Measurements from ENCODE around the gene MTERF2. TPM values are rescaled to one million over a fixed set of nuclear protein-coding genes. Genes with fewer than 3 reads are reported as not detected.

Gene MTERF2
- total and polyA plus RNA-seq, 2 of the 13 experiments (the other 11 are each of a cell fraction or from before 2014, with no cell fraction given), result 8.0 to 11.6 TPM

GRCh38 chr12:106986625-106987389 is at the start of gene MTERF2 (continued):
- TF ChIP-seq ZNF142 (CRISPR knock-in tag; IDR thresholded peaks at IDR 0.05) (0 out of 2 replicates have a peak, but pooled peaks have one; percentile 47), SMARCE1 (IDR thresholded peaks at IDR 0.05; ENCODE audit: borderline replicate concordance) (no peak), PHF21A (CRISPR knock-in tag; IDR thresholded peaks at IDR 0.05) (peak; percentile 66), MYC (CRISPR knock-in tag; IDR thresholded peaks at IDR 0.05; ENCODE audit: borderline replicate concordance) (peak; percentile 82), RFXANK (CRISPR knock-in tag; IDR thresholded peaks at IDR 0.05) (no peak), ZNF234 (CRISPR knock-in tag; conservative IDR thresholded peaks at IDR 0.05) (no peak), ZNF547 (CRISPR knock-in tag; IDR thresholded peaks at IDR 0.05) (no peak), SIN3A (IDR thresholded peaks at IDR 0.05; ENCODE audit: borderline replicate concordance, low read depth, low read length) (0 out of 2 replicates have a peak, but pooled peaks have one; percentile 16), ZBTB3 (CRISPR knock-in tag; IDR thresholded peaks at IDR 0.05; ENCODE audit: borderline replicate concordance, low read depth) (no peak), RCOR2 (CRISPR knock-in tag; IDR thresholded peaks at IDR 0.05) (no peak), JARID2 (CRISPR knock-in tag; IDR thresholded peaks at IDR 0.05; ENCODE audit: insufficient replicate concordance) (no peak), BRCA1 (CRISPR knock-in tag; IDR thresholded peaks at IDR 0.05) (peak; percentile 59; the same call in 1 of the 2 replicates), MED1 (CRISPR knock-in tag; IDR thresholded peaks at IDR 0.05) (peak; percentile 54; the same call in 1 of the 2 replicates), KAT7 (CRISPR knock-in tag; IDR thresholded peaks at IDR 0.05; ENCODE audit: borderline replicate concordance) (peak; percentile 77; the same call in 1 of the 2 replicates), POLR2G (IDR thresholded peaks at IDR 0.05; ENCODE audit: low read depth, low read length) (peak; percentile 82), HNF1B (CRISPR knock-in tag; IDR thresholded peaks at IDR 0.05) (peak; percentile 48), KLF11 (CRISPR knock-in tag; IDR thresholded peaks at IDR 0.05) (no peak), GRHL1 (CRISPR knock-in tag; conservative IDR thresholded peaks at IDR 0.05) (no peak)
- TF ChIP-seq, protein P1, sequence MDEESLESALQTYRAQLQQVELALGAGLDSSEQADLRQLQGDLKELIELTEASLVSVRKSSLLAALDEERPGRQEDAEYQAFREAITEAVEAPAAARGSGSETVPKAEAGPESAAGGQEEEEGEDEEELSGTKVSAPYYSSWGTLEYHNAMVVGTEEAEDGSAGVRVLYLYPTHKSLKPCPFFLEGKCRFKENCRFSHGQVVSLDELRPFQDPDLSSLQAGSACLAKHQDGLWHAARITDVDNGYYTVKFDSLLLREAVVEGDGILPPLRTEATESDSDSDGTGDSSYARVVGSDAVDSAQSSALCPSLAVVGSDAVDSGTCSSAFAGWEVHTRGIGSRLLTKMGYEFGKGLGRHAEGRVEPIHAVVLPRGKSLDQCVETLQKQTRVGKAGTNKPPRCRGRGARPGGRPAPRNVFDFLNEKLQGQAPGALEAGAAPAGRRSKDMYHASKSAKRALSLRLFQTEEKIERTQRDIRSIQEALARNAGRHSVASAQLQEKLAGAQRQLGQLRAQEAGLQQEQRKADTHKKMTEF (CRISPR knock-in tag; IDR thresholded peaks at IDR 0.05), result peak; percentile 39; the same call in 1 of the 2 replicates
